Muscle layer of duodenum (tissue), 2 donors: Measurements from ENCODE around the gene BLACAT1.
"Not testable (repeated sequence)": the region's sequence is repeated elsewhere in the genome, so short reads cannot be mapped to it uniquely, and the experiment has no call there.

Experiments
- H3K27ac ChIP-seq: one replicate; pipeline ENCODE4 v1.7.0; 2013; ENCODE audit warnings: mild to moderate bottlenecking, low read length
- H3K27me3 ChIP-seq: one replicate; pipeline ENCODE4 v1.7.0; 2013; ENCODE audit warnings: low read depth, mild to moderate bottlenecking, control low read depth, low read length
- H3K36me3 ChIP-seq, 2 donors: one replicate each; pipeline ENCODE4 v1.7.0; 2013; ENCODE audit warnings: low read length in 2 of 2, control low read depth in 1 of 2, mild to moderate bottlenecking in 1 of 2; ENCODE audit not compliant: insufficient read depth in 2 of 2, control insufficient read depth in 1 of 2
- H3K4me1 ChIP-seq, 2 donors: one replicate each; pipeline ENCODE4 v1.7.0; 2013; ENCODE audit warnings: low read length in 2 of 2, mild to moderate bottlenecking in 2 of 2, control low read depth in 1 of 2, moderate library complexity in 1 of 2; ENCODE audit not compliant: insufficient read depth in 2 of 2, control insufficient read depth in 1 of 2
- H3K4me3 ChIP-seq, 2 donors: one replicate each; pipeline ENCODE4 v1.7.0; 2013; ENCODE audit warnings: low read length in 2 of 2, low read depth in 1 of 2, mild to moderate bottlenecking in 1 of 2
- H3K9me3 ChIP-seq, 2 donors: one replicate each; pipeline ENCODE4 v1.7.0; 2013; ENCODE audit warnings: low read length in 2 of 2, control low read depth in 1 of 2, mild to moderate bottlenecking in 1 of 2; ENCODE audit not compliant: control insufficient read depth in 1 of 2
- donor health status: healthy.

BLACAT1 gene

GRCh38 chr1:205494115-205494514 lies 38.3 kb upstream of the BLACAT1 start:
- no peaks in the 10 kb centered on the region for H3K36me3 ChIP-seq
- H3K9me3 ChIP-seq, result no peaks in the 10 kb centered on the region
- peaks cover 9 to 22% of the 10 kb centered on the region in 2 donors for H3K4me1 ChIP-seq
- no peaks in the 10 kb centered on the region for H3K27me3 ChIP-seq
- H3K4me3 ChIP-seq, result no peak overlapping the region
- no peak overlapping the region for H3K27ac ChIP-seq

GRCh38 chr1:205493241-205494085 lies 37.6 kb upstream of the BLACAT1 start:
- peaks cover 9 to 22% of the 10 kb centered on the region in 2 donors for H3K4me1 ChIP-seq
- no peaks in the 10 kb centered on the region for H3K36me3 ChIP-seq
- no peak overlapping the region for H3K27ac ChIP-seq
- no peaks in the 10 kb centered on the region for H3K9me3 ChIP-seq
- no peaks in the 10 kb centered on the region for H3K27me3 ChIP-seq
- H3K4me3 ChIP-seq, result no peak overlapping the region

GRCh38 chr1:205492774-205493173 lies 36.9 kb upstream of the BLACAT1 start:
- no peaks in the 10 kb centered on the region for H3K9me3 ChIP-seq
- no peak overlapping the region for H3K27ac ChIP-seq
- peaks cover 9 to 22% of the 10 kb centered on the region in 2 donors for H3K4me1 ChIP-seq
- H3K36me3 ChIP-seq, result no peaks in the 10 kb centered on the region
- no peaks in the 10 kb centered on the region for H3K27me3 ChIP-seq
- H3K4me3 ChIP-seq, result no peak overlapping the region

GRCh38 chr1:205492201-205492667 lies 36.4 kb upstream of the BLACAT1 start:
- Histone ChIP-seq H3K27ac (no peak overlapping the region), H3K4me3 (no peak overlapping the region)

GRCh38 chr1:205491794-205492193 lies 35.9 kb upstream of the BLACAT1 start:
- Histone ChIP-seq H3K27me3 (no peaks in the 10 kb centered on the region), H3K9me3 (no peaks in the 10 kb centered on the region), H3K4me3 (no peak overlapping the region), H3K36me3 (no peaks in the 10 kb centered on the region), H3K27ac (no peak overlapping the region), H3K4me1 (peaks cover 9 to 22% of the 10 kb centered on the region in 2 donors)

More at GRCh38 chr1:205492201-205492667, 36.4 kb upstream of the BLACAT1 start:
- Histone ChIP-seq H3K4me1 (peaks cover 9 to 22% of the 10 kb centered on the region in 2 donors), H3K27me3 (no peaks in the 10 kb centered on the region), H3K9me3 (no peaks in the 10 kb centered on the region), H3K36me3 (no peaks in the 10 kb centered on the region)

GRCh38 chr1:205488074-205488723 lies 32.4 kb upstream of the BLACAT1 start:
- Histone ChIP-seq H3K4me1 (peaks cover 0 to 13% of the 10 kb centered on the region in 2 donors), H3K27ac (no peak overlapping the region), H3K9me3 (no peaks in the 10 kb centered on the region), H3K36me3 (no peaks in the 10 kb centered on the region), H3K27me3 (no peaks in the 10 kb centered on the region), H3K4me3 (no peak overlapping the region)

- H3K4me1 ChIP-seq, result no peaks in the 10 kb centered on the region
- no peaks in the 10 kb centered on the region for H3K9me3 ChIP-seq
- no peak overlapping the region for H3K27ac ChIP-seq
- peaks cover 7% of the 10 kb centered on the region for H3K27me3 ChIP-seq
- no peaks in the 10 kb centered on the region for H3K36me3 ChIP-seq
- H3K4me3 ChIP-seq, result no peak overlapping the region
Measured at GRCh38 chr1:205486258-205486657, 30.4 kb upstream of the BLACAT1 start.

GRCh38 chr1:205484985-205485967 lies 29.4 kb upstream of the BLACAT1 start:
- H3K4me1 ChIP-seq, result no peaks in the 10 kb centered on the region
- H3K27me3 ChIP-seq, result peaks cover 9% of the 10 kb centered on the region
- H3K4me3 ChIP-seq, result no peak overlapping the region
- no peak overlapping the region for H3K27ac ChIP-seq
- no peaks in the 10 kb centered on the region for H3K9me3 ChIP-seq
- H3K36me3 ChIP-seq, result no peaks in the 10 kb centered on the region

GRCh38 chr1:205483372-205483771 lies 27.5 kb upstream of the BLACAT1 start:
- Histone ChIP-seq H3K4me3 (no peak overlapping the region), H3K4me1 (no peaks in the 10 kb centered on the region), H3K27ac (no peak overlapping the region), H3K27me3 (peaks cover 9% of the 10 kb centered on the region), H3K36me3 (no peaks in the 10 kb centered on the region), H3K9me3 (no peaks in the 10 kb centered on the region)

GRCh38 chr1:205482587-205482986 lies 26.7 kb upstream of the BLACAT1 start:
- not testable (repeated sequence) for H3K27ac ChIP-seq, H3K36me3 ChIP-seq, H3K4me1 ChIP-seq, H3K9me3 ChIP-seq, H3K27me3 ChIP-seq, H3K4me3 ChIP-seq
